ENCODE measurements around the gene FRRS1. TPM values are rescaled to one million over a fixed set of nuclear protein-coding genes. Genes with fewer than 3 reads are reported as not detected.

FRRS1 gene
- total RNA-seq, 4 donors from 2014 or later: 2.5 to 4.4 (median 3.4) TPM

DNA sequence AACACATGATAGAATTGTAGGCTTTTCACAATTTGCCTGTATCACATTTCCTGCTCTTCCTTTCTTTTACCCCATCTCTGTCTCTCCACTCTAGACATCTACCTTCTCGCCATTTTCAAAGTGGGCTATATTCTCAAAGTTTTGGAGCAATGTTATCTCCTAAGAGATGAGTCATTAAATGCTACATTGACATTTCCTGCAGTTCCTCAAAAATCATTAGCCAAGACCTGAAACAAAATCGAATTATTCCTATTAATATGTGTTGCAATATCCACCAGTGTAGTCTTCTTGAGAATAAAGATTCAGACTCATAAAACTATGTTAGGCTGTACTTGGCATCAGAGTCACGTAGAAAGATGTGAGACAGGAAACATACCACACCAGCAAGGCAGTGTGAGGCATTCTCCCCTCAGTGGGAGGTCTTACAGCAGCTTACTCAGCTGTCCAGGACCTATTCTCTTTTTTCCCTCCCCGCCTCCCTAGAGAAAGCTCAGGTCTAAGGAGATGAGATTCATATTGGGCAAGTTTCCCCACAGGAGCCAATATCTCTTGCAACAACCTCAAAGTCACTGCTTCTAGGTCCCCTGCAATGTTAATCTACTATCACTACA, 38.8 kb downstream of the FRRS1 start:
- DNase-seq (ENCODE audit: low spot score in 2 of 2): no peak
- Histone ChIP-seq H3K27ac (peak overlapping the region in 1 of 4 donors; percentile 40), H3K27me3 (no peaks in the 10 kb centered on the region), H3K9me3 (no peaks in the 10 kb centered on the region), H3K4me3 (no peak overlapping the region), H3K36me3 (peaks cover 0 to 4% (median 0%) of the 10 kb centered on the region in 3 donors), H3K4me1 (peaks cover 0 to 15% (median 0%) of the 10 kb centered on the region in 4 donors)
- TF ChIP-seq EP300 (IDR thresholded peaks at IDR 0.05): no peak
- TF ChIP-seq, protein P1, sequence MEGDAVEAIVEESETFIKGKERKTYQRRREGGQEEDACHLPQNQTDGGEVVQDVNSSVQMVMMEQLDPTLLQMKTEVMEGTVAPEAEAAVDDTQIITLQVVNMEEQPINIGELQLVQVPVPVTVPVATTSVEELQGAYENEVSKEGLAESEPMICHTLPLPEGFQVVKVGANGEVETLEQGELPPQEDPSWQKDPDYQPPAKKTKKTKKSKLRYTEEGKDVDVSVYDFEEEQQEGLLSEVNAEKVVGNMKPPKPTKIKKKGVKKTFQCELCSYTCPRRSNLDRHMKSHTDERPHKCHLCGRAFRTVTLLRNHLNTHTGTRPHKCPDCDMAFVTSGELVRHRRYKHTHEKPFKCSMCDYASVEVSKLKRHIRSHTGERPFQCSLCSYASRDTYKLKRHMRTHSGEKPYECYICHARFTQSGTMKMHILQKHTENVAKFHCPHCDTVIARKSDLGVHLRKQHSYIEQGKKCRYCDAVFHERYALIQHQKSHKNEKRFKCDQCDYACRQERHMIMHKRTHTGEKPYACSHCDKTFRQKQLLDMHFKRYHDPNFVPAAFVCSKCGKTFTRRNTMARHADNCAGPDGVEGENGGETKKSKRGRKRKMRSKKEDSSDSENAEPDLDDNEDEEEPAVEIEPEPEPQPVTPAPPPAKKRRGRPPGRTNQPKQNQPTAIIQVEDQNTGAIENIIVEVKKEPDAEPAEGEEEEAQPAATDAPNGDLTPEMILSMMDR (IDR thresholded peaks at IDR 0.05): no peak
- TF ChIP-seq POLR2A (IDR thresholded peaks at IDR 0.05): no peak
- 71 to 89% methylated on average over 4 of the region's 4 CpGs for WGBS, 2 donors

DNA sequence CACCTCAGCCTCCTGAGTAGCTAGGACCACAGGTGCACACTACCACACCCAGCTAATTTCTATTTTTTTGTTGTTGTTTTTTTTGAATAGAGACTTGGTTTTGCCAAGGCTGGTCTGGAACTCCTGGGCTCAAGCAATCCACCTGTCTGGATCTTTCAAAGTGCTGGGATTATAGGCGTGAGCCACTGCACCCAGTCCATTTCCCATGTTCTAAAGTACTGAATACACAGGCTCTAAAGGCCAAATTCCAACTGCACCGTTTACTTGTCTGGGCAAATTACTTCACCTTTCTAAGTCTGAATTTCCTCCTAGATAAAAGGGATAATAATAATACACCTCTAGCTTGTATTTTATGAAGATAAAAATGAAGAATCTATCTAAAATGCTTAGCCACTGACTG, 39.6 kb downstream of the FRRS1 start:
- Histone ChIP-seq H3K4me1 (peaks cover 0 to 15% (median 0%) of the 10 kb centered on the region in 4 donors), H3K27me3 (no peaks in the 10 kb centered on the region), H3K27ac (no peak overlapping the region), H3K9me3 (no peaks in the 10 kb centered on the region), H3K4me3 (no peak overlapping the region), H3K36me3 (peaks cover 0 to 4% (median 0%) of the 10 kb centered on the region in 3 donors)
- no peak for TF ChIP-seq POLR2A (IDR thresholded peaks at IDR 0.05)
- TF ChIP-seq, protein P1 (IDR thresholded peaks at IDR 0.05): no peak
- no peak for TF ChIP-seq EP300 (IDR thresholded peaks at IDR 0.05)
- no peak for DNase-seq (ENCODE audit: low spot score in 2 of 2)
- 78 to 79% methylated on average over 2 of the region's 2 CpGs for WGBS, 2 donors

DNA sequence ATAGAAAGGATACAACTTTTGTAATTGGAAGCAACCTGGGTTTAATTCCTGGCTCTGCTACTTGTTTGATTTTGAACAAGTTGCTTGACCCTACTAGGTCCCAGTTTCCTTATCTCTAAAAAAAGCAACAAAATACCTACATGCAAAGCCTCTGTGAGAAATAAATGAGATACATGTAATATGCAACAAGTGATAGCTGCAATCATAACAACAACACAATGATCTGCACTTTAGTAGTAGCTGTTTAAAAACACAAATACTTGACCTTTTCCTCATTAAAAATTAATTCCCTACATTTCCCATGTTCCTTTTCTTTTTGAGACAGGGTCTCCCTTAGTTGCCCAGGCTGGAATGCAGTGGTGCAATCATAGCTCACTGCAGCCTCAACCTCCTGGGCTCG, 40.0 kb downstream of the FRRS1 start:
- H3K27me3 ChIP-seq: no peaks in the 10 kb centered on the region
- H3K4me3 ChIP-seq: no peak overlapping the region
- H3K9me3 ChIP-seq: no peaks in the 10 kb centered on the region
- TF ChIP-seq EP300 (IDR thresholded peaks at IDR 0.05) (no peak), POLR2A (IDR thresholded peaks at IDR 0.05) (no peak)
- TF ChIP-seq, protein P1 (IDR thresholded peaks at IDR 0.05): no peak
- peaks cover 0 to 15% (median 0%) of the 10 kb centered on the region in 4 donors for H3K4me1 ChIP-seq
- H3K36me3 ChIP-seq: peaks cover 0 to 4% (median 0%) of the 10 kb centered on the region in 3 donors
- whole genome bisulfite sequencing, 2 donors: 90 to 100% methylated on average over 1 of the region's 1 CpG
- no peak for DNase-seq (ENCODE audit: low spot score in 2 of 2)
- no peak overlapping the region for H3K27ac ChIP-seq

DNA sequence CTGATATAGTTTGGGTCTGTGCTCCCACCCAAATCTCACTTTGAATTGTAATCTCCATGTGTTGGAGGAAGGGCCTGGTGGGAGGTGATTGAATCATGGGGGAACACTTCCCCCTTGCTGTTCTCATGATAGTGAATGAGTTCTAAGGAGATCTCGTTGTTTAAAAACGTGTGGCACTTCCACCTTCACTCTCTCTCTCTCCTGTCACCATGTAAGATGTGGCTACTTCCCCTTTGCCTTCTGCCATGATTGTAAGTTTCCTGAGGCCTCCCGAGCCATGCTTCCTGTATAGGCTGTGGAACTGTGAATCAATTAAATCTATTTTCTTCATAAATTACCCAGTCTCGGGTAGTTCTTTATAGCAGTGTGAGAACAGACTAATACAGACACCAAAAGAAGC, 40.4 kb downstream of the FRRS1 start:
- H3K9me3 ChIP-seq: no peaks in the 10 kb centered on the region
- H3K36me3 ChIP-seq: peaks cover 0 to 4% (median 0%) of the 10 kb centered on the region in 3 donors
- no peak for DNase-seq (ENCODE audit: low spot score in 2 of 2)
- H3K27me3 ChIP-seq: no peaks in the 10 kb centered on the region
- H3K4me1 ChIP-seq: peaks cover 0 to 15% (median 0%) of the 10 kb centered on the region in 4 donors
- TF ChIP-seq POLR2A (IDR thresholded peaks at IDR 0.05) (no peak), EP300 (IDR thresholded peaks at IDR 0.05) (no peak)
- TF ChIP-seq, protein P1 (IDR thresholded peaks at IDR 0.05): no peak
- H3K27ac ChIP-seq: no peak overlapping the region
- H3K4me3 ChIP-seq: no peak overlapping the region
- 68 to 74% methylated on average over 4 of the region's 4 CpGs for WGBS, 2 donors

DNA sequence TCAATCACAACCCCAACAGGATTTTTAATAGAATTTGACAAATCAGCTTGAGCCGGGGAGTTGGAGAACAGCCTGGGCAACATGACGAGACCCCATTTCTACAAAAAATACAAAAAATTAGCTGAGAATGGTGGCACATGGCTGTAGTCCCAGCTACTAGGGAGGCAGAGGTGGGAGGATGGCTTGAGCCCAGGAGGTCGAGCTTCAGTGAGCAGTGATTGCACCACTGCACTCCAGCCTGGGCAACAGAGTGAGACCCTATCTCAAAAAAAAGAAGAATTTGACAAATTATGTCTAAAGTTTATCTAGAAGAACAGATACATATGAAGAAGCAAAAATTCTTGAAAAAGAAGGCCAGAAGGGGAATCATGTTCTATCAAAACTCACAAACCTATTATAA, 43.2 kb downstream of the FRRS1 start:
- H3K4me1 ChIP-seq: peaks cover 0 to 5% (median 0%) of the 10 kb centered on the region in 4 donors
- DNase-seq (ENCODE audit: low spot score in 2 of 2): no peak
- no peak overlapping the region for H3K27ac ChIP-seq
- H3K4me3 ChIP-seq: no peak overlapping the region
- H3K27me3 ChIP-seq: no peaks in the 10 kb centered on the region
- peaks cover 0 to 4% (median 0%) of the 10 kb centered on the region in 3 donors for H3K36me3 ChIP-seq
- no peaks in the 10 kb centered on the region for H3K9me3 ChIP-seq
- TF ChIP-seq, protein P1 (IDR thresholded peaks at IDR 0.05): no peak
- no peak for TF ChIP-seq POLR2A (IDR thresholded peaks at IDR 0.05)
- no peak for TF ChIP-seq EP300 (IDR thresholded peaks at IDR 0.05)
- 97% methylated on average over 3 of the region's 3 CpGs for WGBS, 2 donors
